ENCODE data around the gene UPK1B. TPM values are rescaled to one million over a fixed set of nuclear protein-coding genes. Genes with fewer than 3 reads are reported as not detected.

The UPK1B gene
- total and polyA plus RNA-seq, 2 donors (not counting 3 experiments of a cell fraction or from before 2014, with no cell fraction given): not detected

GRCh38 chr3:119227070-119227850, 53.9 kb downstream of the UPK1B start:
- Histone ChIP-seq H3K4me2 (ENCODE audit: insufficient read depth, low read length) (no peak overlapping the region), H3K4me1 (ENCODE audit: control insufficient read depth, extremely low read depth, insufficient read depth, low read length) (no peaks in the 10 kb centered on the region), H3K27ac (ENCODE audit: insufficient read depth, low read depth, low read length) (no peak overlapping the region), H2AFZ (ENCODE audit: low read depth, low read length) (no peak overlapping the region), H3K9me3 (replicated peaks; ENCODE audit: control insufficient read depth, insufficient read depth, low read length) (no peaks in the 10 kb centered on the region), H3K9ac (replicated peaks; ENCODE audit: extremely low read depth, insufficient read depth, low read length) (no peak overlapping the region), H3K36me3 (ENCODE audit: control insufficient read depth in 2 of 2, extremely low read depth in 1 of 2, insufficient read depth in 2 of 2, low read length in 2 of 2) (peaks cover 13 to 17% of the 10 kb centered on the region in 2 experiments), H3K4me3 (replicated peaks in 1 of 3; ENCODE audit: insufficient read depth in 1 of 3, low read depth in 1 of 3, low read length in 3 of 3) (no peak overlapping the region), H3K9me1 (replicated peaks; ENCODE audit: control insufficient read depth, extremely low read depth, insufficient read depth, low read length) (no peaks in the 10 kb centered on the region), H3K27me3 (ENCODE audit: control insufficient read depth in 2 of 2, insufficient read depth in 2 of 2, low read length in 2 of 2) (no peaks in the 10 kb centered on the region), H4K20me1 (replicated peaks; ENCODE audit: control insufficient read depth, extremely low read depth, insufficient read depth, low read length) (no peaks in the 10 kb centered on the region), H3K79me2 (ENCODE audit: control insufficient read depth, insufficient read depth, low read length) (no peaks in the 10 kb centered on the region)
- intact Hi-C loops (cut with micrococcal nuclease) (no loop called here), dilution Hi-C loops (cut with MboI; ENCODE audit: extremely low pct_ligation_motif_present, low sequenced_read_pairs) (no loop called here)
- CTCF ChIA-PET: interaction anchor here (0.8 to 1.1 kb wide), 2 partner anchors 11 to 14 kb away, joined by 3 to 4 read pairs; partner anchors contain the start of gene B4GALT4
- FAIRE-seq: no peak
- POLR2A ChIA-PET: no interaction called here
- no TSS peak for BruUV-seq (replicated peaks)
- no peak for TF ChIP-seq POLR2AphosphoS5 (IDR thresholded peaks at IDR 0.05; ENCODE audit: insufficient read depth, low read depth, low read length)
- DNase-seq (ENCODE audit: low read depth, low spot score): no peak

GRCh38 chr3:119228373-119229145, 55.2 kb downstream of the UPK1B start:
- no peak for FAIRE-seq

More at GRCh38 chr3:119228373-119229145, 55.2 kb downstream of the UPK1B start:
- TF ChIP-seq GATA2 (IDR thresholded peaks at IDR 0.05; ENCODE audit: insufficient read depth, insufficient read length, low read depth, low read length): no peak
- TF ChIP-seq JUN (IDR thresholded peaks at IDR 0.05; ENCODE audit: borderline replicate concordance, insufficient read depth, insufficient read length, low read depth): no peak
- no peak for TF ChIP-seq MAX (IDR thresholded peaks at IDR 0.05; ENCODE audit: insufficient read depth, insufficient read length)
- no peak for TF ChIP-seq EZH2 (IDR thresholded peaks at IDR 0.05; ENCODE audit: borderline replicate concordance, low read depth, low read length, severe bottlenecking)
- TF ChIP-seq FOS (IDR thresholded peaks at IDR 0.05; ENCODE audit: borderline replicate concordance, insufficient read depth, low read length): no peak
- TF ChIP-seq POLR2A (IDR thresholded peaks at IDR 0.05; ENCODE audit: low read depth, low read length): no peak
- no peak for TF ChIP-seq MYC (IDR thresholded peaks at IDR 0.05; ENCODE audit: low read depth, low read length)
- TF ChIP-seq CTCF (IDR thresholded peaks at IDR 0.05; ENCODE audit: extremely low read depth in 1 of 2, insufficient read depth in 1 of 2, low read depth in 1 of 2, low read length in 2 of 2): no peak
- TF ChIP-seq POLR2AphosphoS5 (IDR thresholded peaks at IDR 0.05; ENCODE audit: insufficient read depth, low read depth, low read length): no peak
- no peak for DNase-seq (ENCODE audit: low read depth, low spot score)
- ChIA-PET POLR2A (no interaction called here), CTCF (no interaction called here)
- dilution Hi-C loops (cut with MboI; ENCODE audit: extremely low pct_ligation_motif_present, low sequenced_read_pairs): no loop called here
- H3K4me3 ChIP-seq (replicated peaks in 1 of 3; ENCODE audit: insufficient read depth in 1 of 3, low read depth in 1 of 3, low read length in 3 of 3): no peak overlapping the region
- H3K27me3 ChIP-seq (ENCODE audit: control insufficient read depth in 2 of 2, insufficient read depth in 2 of 2, low read length in 2 of 2): no peaks in the 10 kb centered on the region
- H3K27ac ChIP-seq (ENCODE audit: insufficient read depth, low read depth, low read length): no peak overlapping the region
- H2AFZ ChIP-seq (ENCODE audit: low read depth, low read length): no peak overlapping the region
- H3K4me2 ChIP-seq (ENCODE audit: insufficient read depth, low read length): no peak overlapping the region
- H3K9me3 ChIP-seq (replicated peaks; ENCODE audit: control insufficient read depth, insufficient read depth, low read length): no peaks in the 10 kb centered on the region
- H3K9me1 ChIP-seq (replicated peaks; ENCODE audit: control insufficient read depth, extremely low read depth, insufficient read depth, low read length): no peaks in the 10 kb centered on the region
- BruUV-seq (replicated peaks): no TSS peak
- no peaks in the 10 kb centered on the region for H4K20me1 ChIP-seq (replicated peaks; ENCODE audit: control insufficient read depth, extremely low read depth, insufficient read depth, low read length)
- no peaks in the 10 kb centered on the region for H3K4me1 ChIP-seq (ENCODE audit: control insufficient read depth, extremely low read depth, insufficient read depth, low read length)
- no peak overlapping the region for H3K9ac ChIP-seq (replicated peaks; ENCODE audit: extremely low read depth, insufficient read depth, low read length)
- no peaks in the 10 kb centered on the region for H3K79me2 ChIP-seq (ENCODE audit: control insufficient read depth, insufficient read depth, low read length)
- H3K36me3 ChIP-seq (ENCODE audit: control insufficient read depth in 2 of 2, extremely low read depth in 1 of 2, insufficient read depth in 2 of 2, low read length in 2 of 2): peaks cover 7 to 15% of the 10 kb centered on the region in 2 experiments
- intact Hi-C loops (cut with micrococcal nuclease): no loop called here
